LoVo (cell line): Measurements from ENCODE around the gene GRM4.
"Not testable (repeated sequence)": the region's sequence is repeated elsewhere in the genome, so short reads cannot be mapped to it uniquely, and the experiment has no call there.

Experiments used
- DNase-seq: peaks from one replicate; pipeline ENCODE4 v3.0.0-alpha.2; 2016; ENCODE audit warnings: low spot score

GRM4 gene

DNA sequence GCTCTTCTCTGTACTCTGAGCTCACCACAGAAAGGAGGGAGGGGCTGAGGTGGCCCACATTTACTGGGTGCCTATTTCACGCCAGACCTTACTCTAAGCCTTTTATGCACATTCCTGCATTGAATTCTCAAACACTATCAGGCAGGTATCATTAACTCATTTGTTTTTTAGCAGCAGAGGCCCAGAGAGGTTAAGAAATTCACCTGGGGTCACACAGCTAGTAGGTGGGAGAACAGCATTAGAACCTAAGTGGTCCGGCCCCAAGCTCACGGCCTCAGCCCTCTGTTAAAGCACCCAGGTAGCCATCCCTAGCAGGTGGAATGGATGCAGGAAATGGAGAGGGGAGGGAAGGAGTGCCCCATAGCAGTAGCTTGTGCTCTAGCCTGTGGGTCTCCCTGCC is 84.5 kb downstream of the GRM4 start:
- no peak for DNase-seq

DNA sequence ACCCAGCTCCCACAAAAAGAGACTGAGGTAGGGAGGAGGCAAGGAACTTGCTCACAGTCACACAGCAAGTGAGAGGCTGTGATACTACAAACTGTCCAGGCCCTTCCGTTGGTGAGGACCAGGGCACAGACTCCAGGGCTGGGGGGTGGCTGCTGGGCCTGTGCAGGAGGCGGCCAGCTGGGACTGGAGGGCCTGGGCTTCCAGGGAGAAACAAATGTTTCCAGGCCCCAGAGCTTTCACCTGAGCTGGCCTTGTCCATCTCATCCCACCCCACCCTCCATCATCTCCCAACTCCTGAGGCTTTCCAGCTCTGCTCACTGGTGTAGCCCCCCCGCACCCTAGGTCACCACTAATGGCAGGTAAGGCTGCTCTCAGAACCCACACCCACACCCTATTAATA is 86.0 kb downstream of the GRM4 start:
- no peak for DNase-seq

DNA sequence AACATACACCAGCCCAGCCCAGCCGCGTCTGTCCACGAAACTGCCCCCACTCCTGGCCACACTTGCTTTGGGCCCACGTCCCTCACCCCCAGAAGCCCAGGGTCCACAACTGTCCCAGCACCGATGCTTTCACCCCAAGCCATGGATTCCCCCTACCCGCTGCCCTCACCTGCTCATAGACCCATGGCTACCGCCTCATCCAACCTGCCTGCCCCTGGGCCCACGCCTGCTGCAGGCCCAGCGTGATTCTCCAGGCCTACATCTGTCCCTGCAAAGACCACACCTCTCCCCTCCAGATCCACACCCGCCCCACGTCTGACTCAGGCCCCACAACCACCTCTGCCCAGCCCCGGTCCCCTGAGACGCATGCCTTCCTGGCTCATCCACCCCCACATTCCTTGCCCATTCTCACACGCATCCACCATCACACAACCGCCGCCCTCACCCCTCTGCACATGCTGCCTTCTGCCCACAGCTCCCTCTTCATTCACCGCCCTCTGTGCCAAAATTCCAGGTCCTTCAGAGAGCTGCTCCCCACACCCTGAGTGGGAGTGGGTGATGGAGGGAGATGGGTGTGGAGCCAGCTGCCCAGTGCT is 86.7 kb downstream of the GRM4 start:
- no peak for DNase-seq

DNA sequence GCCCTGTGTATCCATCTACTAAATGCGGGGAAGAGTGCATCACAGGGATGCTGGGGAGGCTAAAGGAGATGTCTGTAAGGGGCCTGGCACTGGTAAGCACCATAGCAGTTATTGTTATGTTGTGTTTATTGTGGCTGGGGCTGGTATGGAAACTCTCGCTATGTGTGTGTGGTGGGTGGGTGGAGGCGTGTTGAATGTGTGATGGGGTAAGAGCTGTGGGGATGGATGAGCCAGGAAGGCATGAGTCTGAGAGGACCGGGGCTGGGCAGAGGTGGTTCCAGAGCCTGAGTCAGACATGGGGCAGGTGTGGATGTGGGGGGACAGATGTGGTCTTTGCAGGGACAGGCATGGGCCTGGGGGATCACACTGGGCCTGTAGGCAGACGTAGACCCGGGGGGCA is 88.1 kb downstream of the GRM4 start:
- DNase-seq = no peak

DNA sequence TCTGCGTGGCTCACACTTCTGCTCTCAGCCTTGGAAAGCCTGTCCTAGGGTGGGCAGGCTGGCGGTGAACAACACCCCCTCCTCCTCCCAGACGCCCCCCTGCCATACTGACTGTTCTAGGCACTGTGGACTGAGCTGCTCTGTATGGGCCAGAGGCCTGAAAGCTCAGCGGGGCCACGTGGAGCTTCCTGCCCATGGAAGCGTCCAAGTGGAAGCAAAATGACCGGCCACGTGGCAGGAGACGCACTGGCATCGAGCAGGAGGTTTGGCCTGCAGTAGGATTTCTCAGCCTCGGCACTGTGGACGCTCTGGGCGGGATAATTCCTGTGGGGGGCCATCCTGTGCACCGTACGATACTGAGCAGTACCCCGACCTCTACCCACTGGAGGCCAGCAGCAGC is 88.7 kb downstream of the GRM4 start:
- no peak for DNase-seq

DNA sequence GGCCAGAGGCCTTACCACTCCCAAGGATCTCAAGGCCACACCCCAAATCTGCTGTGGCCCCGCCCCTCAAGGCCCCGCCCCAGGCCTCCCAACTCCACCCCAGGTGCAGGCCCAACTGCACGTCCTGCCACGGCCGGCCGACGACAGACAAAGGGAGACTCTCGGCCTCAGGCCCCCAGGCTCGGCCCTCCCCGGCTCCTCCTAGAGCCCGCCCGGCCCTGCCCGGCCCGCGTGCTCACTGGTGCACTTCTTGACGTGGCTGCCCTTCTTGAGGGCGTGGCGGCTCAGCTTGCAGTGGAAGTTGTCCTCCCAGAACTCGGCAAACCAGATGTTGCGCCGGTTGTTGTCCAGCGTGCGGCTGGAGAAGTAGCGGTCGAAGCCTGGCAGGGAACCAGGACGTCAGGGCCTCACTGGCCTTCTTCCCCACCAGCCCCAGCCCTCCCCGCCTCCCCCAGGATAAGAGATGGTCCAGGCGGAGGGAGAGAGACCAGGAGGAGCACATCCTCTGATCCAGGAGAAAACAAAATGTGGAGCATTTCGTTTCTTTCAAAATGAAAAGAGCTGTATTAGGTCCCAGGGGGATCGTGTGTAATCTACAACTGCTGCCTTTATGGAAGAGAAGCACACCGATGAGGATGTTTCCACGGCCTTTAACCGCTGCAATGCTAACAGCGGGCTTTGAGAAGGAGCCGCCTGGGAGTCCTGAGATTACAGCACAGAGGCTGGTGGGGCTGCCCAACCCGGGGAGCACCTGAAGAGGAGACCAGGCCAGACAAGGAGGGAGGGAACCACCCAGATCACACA is 89.4 kb downstream of the GRM4 start:
- DNase-seq = no peak

DNA sequence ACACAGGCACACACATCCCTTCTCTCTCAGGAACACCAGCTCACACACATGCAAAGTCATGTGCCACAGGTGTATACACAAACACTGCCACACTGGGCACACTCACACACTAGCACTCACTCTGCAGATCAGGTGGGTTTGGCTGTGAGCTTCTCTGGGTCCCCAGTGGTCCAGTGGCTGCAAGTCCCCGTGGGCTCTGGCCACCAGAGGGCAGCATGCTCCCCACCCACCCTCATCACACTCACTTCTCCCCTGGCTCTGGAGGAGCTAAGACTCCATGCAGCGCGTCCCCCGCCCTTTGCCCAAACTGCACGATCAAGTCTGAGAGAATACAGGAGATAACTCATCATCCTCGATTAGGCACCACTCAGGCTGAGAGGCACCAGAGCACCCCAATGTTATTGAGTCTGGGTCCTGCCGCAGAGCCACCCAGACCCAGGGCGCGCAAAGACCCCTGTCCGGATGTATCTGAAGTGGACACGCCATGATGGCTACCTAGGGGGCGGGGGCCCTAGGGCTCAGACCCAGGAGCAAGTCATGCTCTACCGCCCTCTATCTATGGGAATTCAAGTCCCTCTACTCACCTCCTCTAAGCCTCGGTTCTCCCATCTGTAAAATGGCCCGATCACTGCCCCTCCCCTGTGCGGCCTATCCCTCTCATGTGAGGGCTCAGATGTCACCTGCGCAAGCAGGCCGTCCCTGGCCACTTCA is 90.5 kb downstream of the GRM4 start:
- peak; percentile 44 for DNase-seq

DNA sequence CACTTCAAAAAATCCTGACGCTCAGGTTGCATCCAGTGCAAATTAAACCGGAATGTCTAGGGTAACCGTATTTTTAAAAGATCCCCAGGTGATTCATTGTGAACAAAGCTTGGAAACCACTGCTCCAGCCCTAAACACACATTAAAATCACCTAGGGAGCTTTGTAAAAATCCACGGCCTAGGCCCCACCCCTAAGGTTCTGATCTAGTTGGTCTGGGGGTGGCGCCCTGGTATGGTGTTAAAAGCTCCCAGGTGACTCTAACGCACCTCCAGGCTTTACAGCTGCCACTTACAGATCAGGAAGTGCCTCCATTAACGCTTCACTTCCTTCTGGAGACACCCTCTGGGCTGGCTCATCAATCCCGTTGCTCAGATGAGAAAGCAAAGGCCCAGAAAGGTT is 92.2 kb downstream of the GRM4 start:
- no peak for DNase-seq

DNA sequence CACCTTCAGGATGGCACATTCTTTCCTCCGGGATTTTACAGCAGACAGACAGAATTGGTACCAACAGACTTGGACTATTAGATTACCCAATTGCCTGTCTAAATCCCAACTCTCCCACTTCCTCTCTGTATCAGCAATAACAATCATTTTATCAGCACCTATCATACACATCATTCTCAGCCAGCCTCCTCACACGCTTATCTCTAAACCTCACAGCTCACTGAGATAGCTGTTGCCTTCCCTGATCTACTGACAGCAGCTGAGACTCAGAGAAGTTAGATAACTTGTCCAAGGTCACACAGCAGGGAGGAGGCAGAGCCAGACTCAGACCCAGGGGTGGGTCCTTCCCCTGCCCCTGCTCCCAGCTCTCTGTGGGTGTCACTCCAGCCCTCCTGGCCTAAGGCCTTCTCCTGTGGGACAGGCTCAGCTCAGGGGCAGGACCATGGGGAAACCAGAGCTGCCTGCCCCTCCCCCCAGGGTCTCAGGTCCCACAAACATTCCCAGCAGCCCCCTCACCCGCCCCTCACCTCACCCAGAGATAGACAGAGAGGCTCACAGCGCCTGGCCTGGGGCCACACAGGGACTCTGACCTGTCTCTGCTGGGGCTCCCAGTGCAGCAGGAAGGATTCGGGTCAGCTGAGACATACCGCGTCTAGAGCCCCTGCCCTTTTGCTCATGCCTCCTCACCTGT is 92.8 kb downstream of the GRM4 start:
- no peak for DNase-seq

DNA sequence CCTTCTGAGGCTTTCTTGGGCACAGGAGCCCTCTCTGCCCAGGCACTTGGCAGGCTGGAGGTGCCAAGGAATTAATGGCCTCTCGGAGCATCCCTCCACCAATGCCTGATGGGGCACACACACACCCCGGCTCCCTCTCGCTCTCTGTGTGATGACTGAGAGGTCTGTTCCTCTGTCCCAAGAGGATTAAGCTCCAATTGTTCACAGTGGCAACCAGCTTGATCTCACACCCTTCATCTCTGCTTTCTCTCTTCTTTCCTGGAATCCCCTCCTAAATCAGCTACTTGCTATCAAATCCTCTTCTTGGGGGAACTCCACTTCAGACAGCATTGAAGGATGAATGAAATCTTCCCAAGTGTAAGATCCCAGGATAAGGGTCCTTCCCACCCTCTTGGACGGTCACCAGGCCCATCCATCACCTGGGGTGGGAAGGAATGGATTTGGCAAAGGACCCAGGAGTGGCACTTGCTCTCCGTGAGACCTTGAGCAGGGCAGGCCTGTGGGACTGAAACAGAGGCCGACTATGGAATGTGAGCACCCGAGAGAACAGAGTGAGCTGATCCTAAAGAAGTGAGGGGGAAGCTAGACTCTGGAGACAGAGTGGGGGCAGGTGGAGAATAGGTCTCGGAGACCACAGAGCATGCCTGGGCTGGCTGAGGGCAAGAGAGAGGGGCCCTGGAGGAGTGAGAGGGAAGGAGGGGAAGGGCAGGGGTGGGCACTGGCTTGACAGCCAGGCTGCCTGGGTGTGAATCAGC is 93.6 kb downstream of the GRM4 start:
- no peak for DNase-seq

DNA sequence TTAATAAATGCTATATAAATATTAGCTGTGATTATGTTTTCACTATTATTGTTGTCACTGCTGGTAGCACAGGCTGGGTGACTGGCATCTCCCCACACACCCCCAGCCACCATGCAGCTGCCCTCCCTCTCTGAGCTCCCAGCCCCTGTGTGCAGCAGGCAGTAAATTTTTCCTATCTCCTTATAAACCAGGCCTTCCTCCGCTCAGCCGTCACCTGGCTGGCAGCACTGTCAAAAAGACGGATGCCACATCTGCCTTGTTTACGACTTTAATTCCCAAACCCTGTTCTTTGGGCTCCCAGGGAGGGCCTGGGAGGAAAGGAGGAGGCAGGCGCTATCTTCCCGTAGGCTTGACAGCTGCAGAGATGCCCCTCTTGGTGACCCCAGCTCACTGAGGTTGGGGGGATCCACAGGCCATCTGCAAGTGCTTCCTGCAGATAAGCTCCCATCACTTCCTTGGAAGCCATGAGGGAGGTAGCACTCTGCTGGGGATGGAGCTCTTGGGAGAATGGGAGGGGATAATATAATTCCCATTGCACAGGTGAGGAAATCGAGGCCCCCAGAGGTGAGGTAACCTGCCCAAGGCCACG is 94.5 kb downstream of the GRM4 start:
- DNase-seq = no peak

DNA sequence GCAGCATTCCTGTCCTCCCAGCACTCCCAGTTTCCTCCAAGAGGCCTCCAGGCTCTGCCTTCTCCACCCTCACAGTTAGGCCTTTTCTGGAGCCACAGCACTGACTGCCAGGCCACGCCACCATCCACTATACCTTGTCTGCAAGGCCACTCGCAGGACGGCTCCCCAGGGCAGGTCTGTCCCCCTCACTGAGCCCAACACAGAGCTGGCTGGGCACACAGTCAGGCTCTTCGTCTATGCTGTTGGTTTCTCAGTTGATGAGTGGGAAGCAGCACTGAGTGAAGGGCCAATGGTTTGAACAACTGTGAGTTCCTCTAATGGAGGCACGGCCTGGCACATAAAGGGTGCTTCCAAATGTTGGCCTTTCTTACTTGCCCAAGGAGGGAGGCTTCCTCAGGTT is 95.2 kb downstream of the GRM4 start:
- DNase-seq = no peak

DNA sequence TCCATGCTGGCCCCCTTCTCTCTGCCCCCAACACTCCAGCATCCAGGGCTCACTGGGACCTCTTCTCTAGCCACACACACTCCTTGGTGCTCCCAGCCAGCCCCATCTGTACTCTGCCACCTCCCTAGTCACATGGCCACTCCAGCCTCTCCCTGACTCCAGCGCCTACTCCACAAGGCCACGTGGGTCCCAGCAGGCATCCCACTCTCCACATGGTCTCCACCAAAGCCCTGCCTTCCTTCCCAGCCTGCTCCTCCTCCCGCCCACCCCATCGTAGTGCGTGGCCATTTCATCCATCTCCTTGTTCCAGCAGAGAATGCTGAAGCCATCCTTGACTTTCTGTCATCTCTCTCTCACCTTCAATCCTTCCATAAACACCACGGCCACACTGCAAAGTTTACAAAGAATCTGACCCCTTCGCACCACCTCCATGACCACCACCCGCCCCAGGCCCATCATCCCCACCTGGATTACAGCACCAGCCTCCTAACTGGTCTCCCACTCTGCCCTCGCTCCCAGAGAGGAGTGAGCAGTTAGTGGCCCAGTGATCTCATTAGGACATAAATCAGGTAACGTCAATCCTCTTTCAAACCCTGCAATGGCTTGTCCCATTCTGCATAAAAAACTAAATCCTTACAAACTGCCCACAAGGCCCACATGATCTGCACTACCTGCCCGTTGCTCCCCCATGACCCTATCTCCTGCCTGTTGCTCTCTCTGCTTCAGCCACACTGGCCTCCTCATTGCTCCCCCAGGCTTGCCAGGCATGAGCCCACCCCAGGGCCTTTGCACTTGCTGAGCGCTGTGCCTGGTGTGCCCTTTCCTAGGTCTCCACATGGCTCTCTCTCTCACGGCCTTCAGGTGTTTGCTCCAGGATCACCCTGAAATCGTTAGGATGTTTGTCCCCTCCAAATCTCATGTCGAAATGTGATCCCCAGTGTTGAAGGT is 96.2 kb downstream of the GRM4 start:
- no peak for DNase-seq

DNA sequence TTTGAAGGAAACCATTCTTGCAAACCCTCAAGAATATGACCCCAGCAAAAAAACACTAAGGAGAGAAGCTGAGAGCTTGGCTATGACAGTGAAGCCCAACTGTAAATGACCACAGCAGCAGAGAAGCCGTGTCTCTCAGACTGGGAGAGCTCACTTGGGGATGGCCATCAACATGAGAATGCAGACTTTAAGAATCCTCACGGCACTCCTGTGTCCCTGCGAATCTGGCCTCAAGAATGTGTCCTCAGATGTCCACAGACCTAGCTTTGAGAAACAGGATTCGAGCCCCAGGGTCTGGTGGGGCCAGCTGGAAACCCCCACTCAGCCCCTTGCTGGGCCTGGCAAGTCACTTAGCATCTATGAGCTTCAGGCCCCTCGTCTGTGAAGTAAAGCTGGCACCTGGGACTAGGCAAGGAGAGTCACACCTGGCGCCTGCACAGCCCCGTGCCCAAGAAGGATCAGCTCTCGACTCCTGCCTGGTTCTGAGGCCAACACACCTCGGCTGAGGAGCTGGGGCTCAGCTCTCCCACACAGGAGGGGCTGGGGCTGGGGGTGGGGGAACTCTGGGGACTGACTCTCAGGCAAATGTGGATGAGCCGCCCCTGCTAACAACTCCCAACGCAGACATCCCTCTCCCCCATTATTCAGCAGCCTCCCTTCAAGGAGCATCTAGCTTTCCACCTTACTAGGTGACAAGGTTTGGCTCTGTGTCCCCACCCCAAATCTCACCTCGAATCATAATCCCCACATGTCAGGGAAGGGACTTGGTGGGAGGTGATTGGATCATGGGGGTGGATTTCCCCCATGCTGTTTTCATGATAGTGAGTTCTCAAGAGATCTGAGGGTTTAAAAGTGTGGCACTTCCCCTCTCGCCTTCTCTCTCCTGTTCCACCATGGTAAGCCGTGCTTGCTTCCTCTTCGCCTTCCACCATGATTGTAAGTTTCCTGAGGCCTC is 97.7 kb downstream of the GRM4 start:
- no peak for DNase-seq

DNA sequence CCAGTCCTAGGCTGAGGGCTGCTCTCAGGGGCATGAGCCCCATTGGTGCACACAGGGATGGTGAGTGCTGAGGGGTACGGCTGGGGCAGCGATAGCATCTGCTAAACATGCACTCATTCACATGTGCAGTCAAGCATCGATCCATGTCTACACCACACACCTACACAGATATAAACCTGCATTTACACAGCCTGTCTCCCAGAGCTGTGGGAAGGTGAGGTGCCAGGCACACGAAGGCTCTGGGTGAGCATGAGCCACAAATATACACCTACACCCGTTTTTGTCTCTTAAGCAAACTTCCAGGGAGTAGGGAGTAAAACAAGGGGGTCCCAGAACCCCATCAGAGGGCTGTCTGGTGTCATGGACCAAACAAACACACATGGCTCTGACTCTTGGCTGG is 99.3 kb downstream of the GRM4 start:
- no peak for DNase-seq

DNA sequence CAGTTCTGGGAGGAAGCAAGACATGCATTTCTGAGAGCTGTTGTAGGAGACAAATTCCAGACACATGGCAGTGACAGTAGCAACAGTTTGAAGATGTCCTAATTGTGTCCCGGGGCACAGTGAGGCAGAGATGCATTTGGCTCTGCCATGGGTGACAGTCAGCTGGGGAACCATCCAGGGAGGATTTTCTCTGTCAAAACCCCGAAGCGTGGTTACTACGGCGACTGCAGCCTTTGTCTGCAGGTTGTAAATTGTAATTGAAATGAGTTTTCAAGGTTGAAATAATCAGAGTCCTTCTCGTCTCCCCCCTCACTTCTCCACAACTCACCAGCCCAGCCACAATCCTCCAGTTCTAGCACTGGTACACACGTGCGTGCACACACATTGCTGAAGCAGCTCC is 100.1 kb downstream of the GRM4 start:
- no peak for DNase-seq

DNA sequence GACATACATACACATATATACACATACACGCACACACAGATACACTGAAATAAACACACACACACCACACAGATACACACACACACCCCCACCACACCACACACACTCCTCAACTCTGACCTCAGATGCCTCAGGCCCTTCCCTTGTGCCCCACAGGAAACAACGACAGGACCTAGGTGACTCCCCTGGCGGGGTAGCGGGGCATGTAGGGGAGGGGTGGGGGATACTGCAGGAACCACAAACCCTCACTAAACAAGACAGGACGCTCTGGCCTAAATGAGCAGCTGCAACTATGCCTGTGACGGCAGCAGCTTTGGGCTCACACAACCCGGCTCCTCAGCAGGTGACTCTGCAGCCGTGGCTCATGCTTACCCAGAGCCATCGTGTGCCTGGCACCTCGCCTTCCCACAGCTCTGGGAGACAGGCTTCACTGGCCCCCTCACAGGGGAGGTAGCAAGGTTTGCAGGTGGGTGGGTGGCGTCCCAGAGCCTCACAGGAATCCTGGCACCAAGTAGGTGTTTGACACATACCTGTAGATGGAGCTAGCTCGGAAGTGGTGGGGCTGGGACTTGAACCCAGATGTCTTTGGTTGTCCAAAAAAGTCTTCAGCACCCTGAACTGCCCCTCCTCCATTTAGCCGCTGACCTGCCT is 100.8 kb downstream of the GRM4 start:
- no peak for DNase-seq

DNA sequence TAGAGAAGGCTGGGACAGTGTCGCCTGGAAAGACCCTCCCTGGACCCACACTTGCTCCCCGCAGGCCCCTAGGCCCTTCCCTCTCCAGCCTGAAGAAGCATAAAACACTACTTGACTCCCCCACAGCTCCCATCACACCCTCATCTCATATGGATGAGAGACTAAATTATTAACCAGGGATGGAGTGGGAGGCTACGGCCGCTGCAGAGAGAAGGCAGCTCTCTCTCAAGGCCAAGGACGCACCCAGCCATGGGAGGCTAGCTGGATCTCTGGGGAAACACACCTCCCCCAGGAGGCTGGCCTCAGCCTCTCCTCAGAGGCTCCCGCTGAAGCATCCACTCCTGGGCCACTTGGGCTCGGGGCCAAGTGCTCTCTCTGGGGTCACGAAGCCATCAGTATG is 102.5 kb downstream of the GRM4 start:
- DNase-seq = no peak

DNA sequence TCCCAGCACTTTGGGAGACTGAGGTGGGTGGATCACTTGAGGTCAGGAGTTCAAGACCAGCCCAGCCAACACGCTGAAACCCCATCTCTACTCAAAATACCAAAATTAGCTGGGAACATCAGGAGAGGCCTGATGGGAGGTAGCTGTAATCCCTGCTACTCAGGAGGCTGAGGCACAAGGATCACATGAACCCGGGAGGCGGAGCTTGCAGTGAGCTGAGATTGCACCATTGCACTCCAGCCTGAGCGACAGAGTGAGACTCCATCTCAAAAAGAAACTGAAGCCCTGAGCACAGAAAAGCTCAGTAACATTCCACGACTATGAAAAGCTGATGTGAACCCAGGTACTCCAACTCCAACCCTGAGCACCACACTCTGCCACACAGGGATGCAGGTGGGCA is 103.9 kb downstream of the GRM4 start:
- DNase-seq = not testable (repeated sequence)
